HuH-7.5 (cell line): ENCODE results near the gene UCP3.
A peak's percentile ranks its signal among the peaks of the same experiment; 100 is the strongest.
"Not testable (repeated sequence)": the region's sequence is repeated elsewhere in the genome, so short reads cannot be mapped to it uniquely, and the experiment has no call there.

Source experiments
- DNase-seq: peaks from one replicate; pipeline ENCODE4 v3.0.0; 2011; ENCODE audit warnings: low spot score

The UCP3 gene

DNA sequence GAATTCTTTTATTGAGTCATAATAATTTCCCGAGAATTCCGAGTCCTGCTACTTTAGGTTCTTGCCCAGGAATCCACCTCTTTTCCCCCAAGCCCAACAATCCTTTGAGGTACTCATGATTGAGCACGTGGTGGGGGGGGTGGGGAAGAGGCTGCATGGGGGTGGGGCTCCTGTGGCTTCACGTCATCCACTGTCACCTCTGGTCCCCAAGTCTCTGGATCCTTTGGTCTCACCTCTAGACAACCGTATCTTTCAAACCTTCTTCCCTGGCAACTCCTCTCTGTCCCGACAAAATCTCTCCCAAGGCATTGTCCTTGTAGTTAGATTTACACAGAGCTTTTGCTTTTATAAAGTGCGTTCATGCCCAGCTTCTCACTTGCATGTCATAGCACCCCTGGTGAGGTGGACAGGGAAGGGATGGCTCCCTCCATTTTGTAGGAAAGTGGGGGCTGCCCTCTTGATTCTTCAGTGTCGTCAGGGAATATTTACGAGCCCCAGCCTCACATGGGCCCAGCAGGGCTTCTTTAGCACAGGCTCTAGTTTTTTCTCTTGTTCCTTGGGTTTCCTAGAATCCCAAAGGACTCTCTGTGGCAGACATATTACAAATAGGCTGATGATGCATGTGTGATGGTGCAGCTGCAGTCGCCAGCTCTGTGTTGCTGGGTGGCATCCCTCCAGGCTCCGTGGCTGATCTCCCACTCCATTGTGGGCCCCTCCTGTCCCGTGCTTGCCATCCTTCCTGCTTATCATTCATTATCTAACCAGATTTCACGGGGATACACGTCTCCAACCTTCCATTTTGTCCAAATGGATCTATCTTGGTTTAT is 8.4 kb downstream of the UCP3 start:
- no peak for DNase-seq

- no peak for DNase-seq
Observed at GRCh38 chr11:73999581-74000306, 9.1 kb downstream of the UCP3 start.

DNA sequence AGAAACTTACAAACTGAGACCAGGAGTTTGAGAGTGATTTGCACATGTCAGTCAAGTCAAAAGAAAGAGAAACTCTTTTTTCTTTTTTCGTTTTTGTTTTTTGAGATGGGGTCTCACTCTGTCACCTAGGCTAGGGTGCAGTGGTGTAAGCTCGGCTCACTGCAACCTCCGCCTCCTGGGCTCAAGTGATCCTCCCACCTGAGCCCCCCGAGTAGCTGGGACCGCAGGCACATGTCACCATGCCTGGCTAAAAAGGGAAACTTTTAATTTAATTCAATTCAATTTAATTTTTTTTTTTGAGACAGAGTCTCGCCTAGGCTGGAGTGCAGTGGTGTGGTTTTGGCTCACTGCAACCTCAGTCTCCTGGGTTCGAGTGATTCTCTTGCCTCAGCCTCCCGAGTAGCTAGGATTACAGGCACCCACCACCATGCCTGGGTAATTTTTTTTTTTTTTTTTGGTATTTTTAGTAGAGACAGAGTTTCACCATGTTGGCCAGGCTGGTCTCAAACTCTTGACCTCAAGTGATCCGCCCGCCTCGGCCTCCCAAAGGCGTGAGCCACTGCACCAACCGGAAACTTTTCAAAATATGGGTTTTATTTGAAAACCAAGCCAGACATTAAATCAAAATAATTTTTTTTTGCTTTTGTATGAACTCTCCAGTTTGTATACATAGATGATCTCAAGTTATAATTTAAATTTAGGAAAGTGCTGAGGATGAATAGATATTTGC is 9.9 kb downstream of the UCP3 start:
- DNase-seq: no peak

- DNase-seq: no peak
Observed at GRCh38 chr11:73997120-73997770, 11.6 kb downstream of the UCP3 start.

DNA sequence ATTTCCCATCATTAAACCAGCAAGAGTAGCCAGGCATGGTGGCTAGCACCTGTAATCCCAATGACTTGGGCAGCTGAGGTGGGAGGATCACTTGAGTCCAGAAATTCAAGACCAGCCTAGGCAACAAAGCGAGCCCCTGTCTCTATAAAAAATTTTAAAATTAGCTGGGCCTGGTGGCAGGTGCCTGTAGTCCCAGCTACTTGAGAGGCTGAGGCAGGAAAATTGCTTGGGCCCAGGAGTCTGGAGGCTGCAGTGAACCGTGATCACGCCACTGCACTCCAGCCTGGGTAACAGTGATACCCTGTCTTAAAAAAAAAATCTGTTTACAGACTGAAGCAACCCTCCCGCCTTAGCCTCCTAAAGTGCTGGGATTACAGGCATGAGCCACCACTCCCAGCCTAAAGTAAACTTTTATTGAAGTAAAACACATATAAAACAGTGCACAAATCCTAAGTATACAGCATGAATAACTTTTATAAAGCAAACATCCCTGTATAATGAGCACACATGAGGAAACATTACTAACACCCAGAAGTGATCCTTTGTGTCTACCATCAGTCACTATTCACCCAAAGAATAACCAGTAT is 12.6 kb downstream of the UCP3 start:
- no peak for DNase-seq

GRCh38 chr11:73995731-73996130 is 13.2 kb downstream of the UCP3 start:
- no peak for DNase-seq

DNA sequence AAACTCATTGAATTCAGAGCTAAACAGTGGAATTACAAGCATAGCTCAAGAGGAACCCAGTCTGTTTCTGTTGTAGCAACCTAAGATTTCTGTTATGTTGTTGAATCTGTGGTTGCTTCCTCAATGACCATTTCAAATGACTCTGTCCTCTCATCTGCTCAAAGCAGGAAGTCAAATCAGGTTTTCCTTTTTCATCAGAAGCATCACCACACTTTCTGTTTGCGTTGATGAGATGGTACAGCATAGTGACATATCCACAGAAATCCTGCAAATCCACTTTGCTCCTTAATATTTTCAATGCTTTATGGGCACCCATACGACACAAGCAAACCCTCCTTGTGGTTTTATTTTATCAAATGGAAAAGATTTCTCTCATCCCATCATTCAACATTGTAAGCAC is 13.6 kb downstream of the UCP3 start:
- DNase-seq: no peak

- no peak for DNase-seq
Observed at GRCh38 chr11:73991471-73992006, 17.3 kb downstream of the UCP3 start.

- DNase-seq: no peak
Observed at GRCh38 chr11:73990730-73991129, 18.2 kb downstream of the UCP3 start.

GRCh38 chr11:73989156-73989555 is 19.7 kb downstream of the UCP3 start:
- DNase-seq: no peak

DNA sequence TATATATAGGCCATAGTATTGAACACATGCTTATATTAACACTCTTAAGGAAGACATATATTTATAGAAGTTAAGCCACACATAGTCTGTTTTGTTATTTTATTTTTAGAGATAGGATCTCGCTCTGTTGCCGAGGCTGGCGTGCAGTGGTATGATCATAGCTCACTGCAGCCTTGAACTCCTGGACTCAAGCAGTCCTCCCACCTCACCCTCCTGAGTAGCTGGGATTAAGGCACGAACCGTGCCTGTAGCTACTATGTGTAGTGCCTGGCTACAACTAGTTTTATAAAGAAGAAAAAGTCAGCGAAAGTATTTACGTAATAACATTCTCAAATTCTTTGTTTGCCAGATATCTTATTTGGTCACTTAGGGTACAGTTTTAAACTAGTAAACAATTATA is 20.7 kb downstream of the UCP3 start:
- DNase-seq: no peak

GRCh38 chr11:73985661-73986060 is 23.2 kb downstream of the UCP3 start:
- DNase-seq: not testable (repeated sequence)

DNA sequence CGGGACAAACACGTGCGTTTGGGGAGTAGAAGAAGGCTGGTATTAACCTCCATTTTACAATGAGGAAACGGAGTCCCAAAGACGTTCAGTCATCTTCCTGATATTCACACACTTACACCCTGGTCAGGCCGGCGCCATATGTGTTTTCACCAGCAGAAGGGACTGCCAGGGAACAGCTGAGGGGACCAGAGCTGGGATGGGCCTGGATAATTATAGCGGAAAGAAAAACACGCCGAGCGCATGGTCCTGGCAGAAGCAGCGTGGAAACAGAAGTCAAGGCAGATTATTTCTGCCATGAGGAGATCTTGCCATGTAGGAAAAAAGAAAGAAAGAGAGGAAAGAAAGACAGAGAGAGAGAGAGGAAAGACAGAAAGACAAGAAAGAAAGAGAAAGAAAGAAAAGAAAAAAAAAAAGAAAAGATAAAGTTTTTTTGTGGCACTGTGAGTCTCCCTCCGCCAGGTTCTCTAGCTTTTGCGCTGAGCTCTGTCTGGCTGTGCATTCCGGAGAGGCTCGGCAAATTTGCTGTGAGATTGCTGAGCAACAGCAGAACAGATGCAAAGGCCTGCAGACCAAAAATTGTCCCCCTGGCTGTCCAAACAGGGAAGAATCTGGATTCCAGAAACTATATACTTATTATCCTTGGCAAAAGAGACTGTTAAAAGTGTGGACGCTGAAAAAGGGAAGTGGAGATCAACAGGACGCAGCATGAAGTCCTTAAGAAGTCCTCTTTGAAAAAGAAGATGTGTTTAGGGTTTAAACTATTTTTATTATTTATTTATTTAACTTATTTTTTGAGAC is 24.9 kb downstream of the UCP3 start:
- DNase-seq: no peak

- peak; percentile 95 for DNase-seq
Observed at GRCh38 chr11:73982990-73983740, 25.7 kb downstream of the UCP3 start.

DNA sequence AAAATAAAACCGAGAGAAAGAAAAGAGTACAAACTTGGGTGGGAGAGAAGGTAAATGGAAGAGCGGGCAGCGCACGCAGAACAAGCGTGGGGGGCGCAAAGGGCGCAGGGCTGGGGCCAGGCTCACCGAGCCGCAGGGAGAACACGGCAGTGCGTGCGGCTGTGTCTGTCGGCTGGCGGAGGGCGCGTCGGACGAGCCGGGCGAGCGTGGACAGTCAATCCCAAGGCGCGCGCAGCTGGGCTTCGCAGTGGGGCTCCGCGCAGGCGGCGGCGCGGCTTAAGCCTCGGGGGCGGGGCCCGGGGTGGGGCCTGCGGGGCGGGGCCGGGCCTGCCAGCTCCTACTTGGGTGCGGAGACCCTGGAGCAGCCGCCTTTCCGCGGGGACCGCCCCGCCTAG is 26.3 kb downstream of the UCP3 start, which contains the start of gene UCP2:
TSS of gene UCP2 (minus strand) at position 249 of the 395 bp plus-strand sequence. CDS start 4,465 bp downstream, outside the sequence.
- peak; percentile 77 for DNase-seq

DNA sequence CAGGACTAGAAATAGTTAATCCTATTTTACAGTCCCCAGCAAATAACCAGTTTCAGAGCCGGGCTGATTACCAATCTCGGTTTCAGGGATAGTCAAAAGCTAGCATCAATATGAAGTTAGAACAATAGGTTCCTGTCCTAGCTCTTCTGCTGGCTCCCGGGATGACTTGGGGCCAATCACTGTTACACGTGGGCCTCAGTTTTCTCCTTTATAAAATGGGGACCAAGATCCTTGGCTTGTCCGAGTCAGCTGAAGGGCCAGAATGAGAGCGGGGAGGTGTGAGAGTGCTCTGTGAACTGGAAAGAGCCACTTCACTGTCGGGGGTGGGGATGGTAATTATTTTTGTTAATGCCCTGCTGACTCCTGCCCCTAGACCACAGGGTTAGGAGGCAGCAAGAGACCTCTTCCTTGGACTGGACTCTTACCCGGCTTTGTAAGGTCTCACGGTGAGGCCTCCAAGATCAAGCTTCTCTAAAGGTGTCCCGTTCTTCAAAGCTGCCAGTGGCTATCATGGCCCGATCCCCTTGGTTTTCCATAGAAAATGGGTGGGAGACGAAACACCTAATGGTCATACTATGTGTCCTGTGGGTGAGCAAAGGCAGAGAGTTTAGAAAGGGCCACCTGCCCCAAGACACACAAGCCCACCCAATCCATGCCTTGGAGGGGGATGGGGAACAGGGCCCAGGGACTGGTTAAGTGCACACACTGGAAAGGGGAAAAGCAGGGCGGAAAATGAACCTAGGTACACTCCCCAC is 27.7 kb downstream of the UCP3 start:
- no peak for DNase-seq

GRCh38 chr11:73980001-73980961 is 28.6 kb downstream of the UCP3 start:
- no peak for DNase-seq

- no peak for DNase-seq
Observed at GRCh38 chr11:73978576-73979086, 30.3 kb downstream of the UCP3 start.
